Mesendoderm (in vitro differentiated cells): ENCODE measurements around the gene TMEM117.
A peak's percentile ranks its signal among the peaks of the same experiment; 100 is the strongest.

Experiments used
- DNase-seq: peaks from one replicate; pipeline ENCODE4 v3.0.0; 2013
- H2AK5ac ChIP-seq: 2 replicates; pipeline ENCODE4 v1.6.1; 2013; ENCODE audit warnings: low read length, inconsistent platforms
- H2BK120ac ChIP-seq: 2 replicates; pipeline ENCODE4 v1.6.1; 2013; ENCODE audit warnings: low read depth, mild to moderate bottlenecking, low read length, moderate library complexity, mixed read lengths
- H2BK15ac ChIP-seq: replicated peaks from 2 replicates; pipeline ENCODE4 v1.6.1; 2013; ENCODE audit warnings: low read depth, mild to moderate bottlenecking, moderate library complexity
- H2BK5ac ChIP-seq: 2 replicates; pipeline ENCODE4 v1.6.1; 2013; ENCODE audit warnings: low read length, inconsistent platforms
- H3K18ac ChIP-seq: 2 replicates; pipeline ENCODE4 v1.6.1; 2013; ENCODE audit warnings: mild to moderate bottlenecking, low read length, mixed read lengths
- H3K23ac ChIP-seq: one replicate; pipeline ENCODE4 v1.6.1; 2013; ENCODE audit warnings: low read length
- H3K27ac ChIP-seq: 2 replicates; pipeline ENCODE4 v1.5.1; 2013; ENCODE audit warnings: low read depth, mild to moderate bottlenecking, inconsistent platforms, low read length, moderate library complexity
- H3K27me3 ChIP-seq: 2 replicates; pipeline ENCODE4 v1.6.1; 2013; ENCODE audit warnings: low read length, control low read depth, mild to moderate bottlenecking, inconsistent platforms; ENCODE audit not compliant: insufficient read depth, poor library complexity
- H3K36me3 ChIP-seq: 2 replicates; pipeline ENCODE4 v1.6.1; 2013; ENCODE audit warnings: low read length, inconsistent platforms; ENCODE audit not compliant: control insufficient read depth, insufficient read depth
- H3K4ac ChIP-seq: one replicate; pipeline ENCODE4 v1.6.1; 2013; ENCODE audit warnings: low read depth, mild to moderate bottlenecking, low read length, moderate library complexity
- H3K4me1 ChIP-seq: 2 replicates; pipeline ENCODE4 v1.6.1; 2013; ENCODE audit warnings: low read depth, low read length, inconsistent platforms; ENCODE audit not compliant: control insufficient read depth
- H3K4me2 ChIP-seq: 2 replicates; pipeline ENCODE4 v1.6.1; 2013; ENCODE audit warnings: low read length
- H3K4me3 ChIP-seq: 2 replicates; pipeline ENCODE4 v1.5.1; 2013; ENCODE audit warnings: mild to moderate bottlenecking, low read length
- H3K56ac ChIP-seq: one replicate; pipeline ENCODE4 v1.6.1; 2013; ENCODE audit warnings: low read length
- H3K79me1 ChIP-seq: 2 replicates; pipeline ENCODE4 v1.6.1; 2013; ENCODE audit warnings: low read length, inconsistent platforms
- H3K79me2 ChIP-seq: 2 replicates; pipeline ENCODE4 v1.6.1; 2013; ENCODE audit warnings: mild to moderate bottlenecking, low read length; ENCODE audit not compliant: control insufficient read depth, insufficient read depth
- H3K9ac ChIP-seq: 2 replicates; pipeline ENCODE4 v1.6.1; 2013; ENCODE audit warnings: low read length, inconsistent platforms
- H4K5ac ChIP-seq: one replicate; pipeline ENCODE4 v1.6.1; 2013; ENCODE audit warnings: low read length
- H4K8ac ChIP-seq: one replicate; pipeline ENCODE4 v1.6.1; 2013; ENCODE audit warnings: low read depth, mild to moderate bottlenecking, control low read depth, low read length, moderate library complexity
- WGBS: extraction: QIAGEN DNeasy Blood & Tissue Kit; methylation state at CpG from one replicate; pipeline ENCODE4 v1.1.7; 2013; ENCODE audit warnings: low lambda C conversion rate, missing lambda C conversion rate; ENCODE audit not compliant: insufficient coverage; ENCODE audit errors: extremely low coverage; 5-methylcytosine and 5-hydroxymethylcytosine counted together

Gene TMEM117

GRCh38 chr12:43805149-43805859, 30.6 kb upstream of the TMEM117 start:
- Histone ChIP-seq H3K4me1 (no peaks in the 10 kb centered on the region), H3K36me3 (no peaks in the 10 kb centered on the region), H3K18ac (no peak overlapping the region), H4K8ac (no peak overlapping the region), H3K79me1 (no peaks in the 10 kb centered on the region), H3K27me3 (no peaks in the 10 kb centered on the region), H2BK5ac (no peak overlapping the region), H2BK15ac (no peak overlapping the region), H2BK120ac (no peak overlapping the region), H3K4ac (no peak overlapping the region), H3K79me2 (peaks cover 6% of the 10 kb centered on the region), H3K27ac (peak overlapping the region; percentile 96), H2AK5ac (no peak overlapping the region), H3K23ac (no peak overlapping the region), H3K4me3 (peak overlapping the region; percentile 93), H3K9ac (peak overlapping the region; percentile 95), H3K56ac (peak overlapping the region; percentile 98), H4K5ac (no peak overlapping the region), H3K4me2 (peak overlapping the region; percentile 77)
- WGBS, result no CpG with 5 or more reads among the region's 20 CpGs
- no peak for DNase-seq

DNA sequence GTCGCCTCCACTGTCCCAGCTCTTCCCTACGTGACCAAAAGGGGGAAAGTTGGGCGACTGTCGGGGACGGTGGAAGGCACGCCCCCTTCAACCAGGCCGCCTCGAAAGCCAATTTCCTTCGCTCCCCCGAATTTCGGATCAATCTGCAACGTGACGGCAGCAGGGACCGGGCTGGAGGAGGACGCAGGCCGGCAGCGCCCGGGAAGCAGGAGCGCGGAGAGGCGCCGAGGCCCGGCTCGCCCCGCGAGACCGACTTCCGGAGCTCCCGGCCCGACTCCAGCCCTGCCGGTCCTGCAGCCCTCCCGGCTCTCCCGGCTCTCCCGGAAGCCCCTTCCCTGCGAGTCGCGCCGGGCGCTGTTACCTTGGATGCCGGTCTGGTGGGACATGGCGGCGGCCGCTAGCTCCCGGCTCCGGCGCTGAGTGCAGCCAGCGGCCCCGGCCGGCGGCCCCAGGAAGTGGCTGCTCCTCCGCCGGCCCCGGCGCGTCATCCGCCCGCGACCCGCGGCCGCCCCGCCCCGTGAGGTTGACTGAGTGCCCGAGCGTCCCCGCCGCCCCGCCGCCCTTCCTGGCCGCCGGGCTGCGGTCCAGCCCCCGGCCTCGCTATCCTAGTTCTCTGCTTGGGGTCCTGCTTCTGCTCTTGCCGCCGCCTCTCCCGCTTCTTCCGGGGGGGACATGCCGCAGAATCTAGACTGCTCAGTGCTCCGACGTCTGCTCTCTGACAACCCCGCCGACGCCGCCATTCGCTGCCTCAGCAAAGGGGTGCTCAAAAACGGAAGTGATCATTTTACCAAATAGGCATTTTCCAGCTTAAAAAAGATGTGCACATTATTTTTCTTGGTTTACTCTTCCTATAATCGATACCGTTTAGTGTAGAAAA, 29.8 kb upstream of the TMEM117 start, which contains the start of gene TWF1:
TWF1 (minus strand) TSS at position 458 of the 877 bp plus-strand sequence; CDS start at position 386, 72 bp downstream.
- Histone ChIP-seq H4K8ac (no peak within 1 kb of the TSS), H3K4me2 (peak within 1 kb of the TSS; percentile 77), H3K36me3 (no peaks in the 10 kb centered on the region), H3K23ac (no peak within 1 kb of the TSS), H3K79me2 (peaks cover 6% of the 10 kb centered on the region), H4K5ac (peak within 1 kb of the TSS; percentile 88), H3K18ac (peak within 1 kb of the TSS; percentile 88), H3K4me1 (no peaks in the 10 kb centered on the region), H3K4me3 (peak within 1 kb of the TSS; percentile 93), H2AK5ac (no peak within 1 kb of the TSS), H2BK120ac (no peak within 1 kb of the TSS), H3K79me1 (no peaks in the 10 kb centered on the region), H2BK15ac (no peak within 1 kb of the TSS), H3K27ac (peak within 1 kb of the TSS; percentile 96), H2BK5ac (peak within 1 kb of the TSS; percentile 43), H3K56ac (peak within 1 kb of the TSS; percentile 98), H3K27me3 (no peaks in the 10 kb centered on the region), H3K4ac (peak within 1 kb of the TSS; percentile 84), H3K9ac (peak within 1 kb of the TSS; percentile 95)
- DNase-seq, result peak; percentile 89
- no CpG with 5 or more reads among the region's 89 CpGs for WGBS

DNA sequence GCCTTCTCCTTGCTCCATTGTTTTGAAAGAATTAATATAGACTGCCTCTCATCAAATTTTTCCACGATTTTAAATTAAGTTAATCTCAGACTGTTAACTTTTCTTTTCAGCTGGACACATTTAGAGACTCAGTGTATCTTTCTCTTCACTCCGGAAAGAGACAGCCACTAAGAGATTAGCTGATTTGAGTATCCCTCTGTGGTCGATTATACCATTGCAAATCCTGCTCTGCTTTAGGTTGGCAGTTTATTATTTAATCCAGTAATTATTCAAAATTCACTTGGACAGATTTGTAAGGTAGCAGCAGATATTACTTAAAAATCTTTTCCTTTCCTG, 29.2 kb upstream of the TMEM117 start:
- H3K4me2 ChIP-seq, result peak overlapping the region; percentile 14

GRCh38 chr12:43807386-43807785, 28.5 kb upstream of the TMEM117 start:
- Histone ChIP-seq H3K9ac (no peak overlapping the region), H3K79me1 (no peaks in the 10 kb centered on the region), H2AK5ac (no peak overlapping the region), H3K4me2 (no peak overlapping the region), H2BK120ac (no peak overlapping the region), H3K79me2 (peaks cover 6% of the 10 kb centered on the region), H3K27me3 (no peaks in the 10 kb centered on the region), H3K18ac (no peak overlapping the region), H3K4me3 (no peak overlapping the region), H3K36me3 (no peaks in the 10 kb centered on the region), H2BK5ac (no peak overlapping the region), H3K4ac (no peak overlapping the region), H3K23ac (no peak overlapping the region), H3K56ac (no peak overlapping the region), H4K5ac (no peak overlapping the region), H4K8ac (no peak overlapping the region), H3K4me1 (no peaks in the 10 kb centered on the region), H3K27ac (no peak overlapping the region), H2BK15ac (no peak overlapping the region)
- DNase-seq, result no peak
- WGBS, result no CpG with 5 or more reads among the region's 3 CpGs

More for the DNA sequence above, 29.2 kb upstream of the TMEM117 start:
- Histone ChIP-seq H3K36me3 (no peaks in the 10 kb centered on the region), H3K27me3 (no peaks in the 10 kb centered on the region), H3K4me3 (no peak overlapping the region), H2BK120ac (no peak overlapping the region), H3K56ac (no peak overlapping the region), H3K79me2 (peaks cover 6% of the 10 kb centered on the region), H3K27ac (no peak overlapping the region), H2BK5ac (no peak overlapping the region), H3K23ac (no peak overlapping the region), H2AK5ac (no peak overlapping the region), H3K4me1 (no peaks in the 10 kb centered on the region), H3K18ac (no peak overlapping the region), H3K4ac (no peak overlapping the region), H2BK15ac (no peak overlapping the region), H4K5ac (peak overlapping the region; percentile 88), H3K79me1 (no peaks in the 10 kb centered on the region), H3K9ac (peak overlapping the region; percentile 87), H4K8ac (no peak overlapping the region)
- no CpG with 5 or more reads among the region's 3 CpGs for WGBS
- DNase-seq, result no peak

GRCh38 chr12:43812057-43812456, 23.8 kb upstream of the TMEM117 start:
- Histone ChIP-seq H3K23ac (no peak overlapping the region), H3K18ac (no peak overlapping the region), H3K79me1 (no peaks in the 10 kb centered on the region), H3K79me2 (no peaks in the 10 kb centered on the region), H2BK5ac (no peak overlapping the region), H3K4me3 (no peak overlapping the region), H2BK15ac (no peak overlapping the region), H3K56ac (no peak overlapping the region), H4K5ac (no peak overlapping the region), H3K4me1 (peaks cover 2% of the 10 kb centered on the region), H3K36me3 (no peaks in the 10 kb centered on the region), H3K27ac (no peak overlapping the region), H3K9ac (no peak overlapping the region), H2BK120ac (no peak overlapping the region), H3K27me3 (no peaks in the 10 kb centered on the region), H3K4ac (no peak overlapping the region), H2AK5ac (no peak overlapping the region), H3K4me2 (no peak overlapping the region), H4K8ac (no peak overlapping the region)
- WGBS, result no CpG with 5 or more reads among the region's 2 CpGs
- no peak for DNase-seq
